HepG2 (cell line): ENCODE results near the gene RPTOR.

Experiments
- ASH2L ChIP-seq: fragments of 300-600, 200-600 bp; sonication (generic); IDR thresholded peaks from 2 replicates; pipeline ENCODE4 v1.7.0; 2017; ENCODE audit warnings: low read depth, mild to moderate bottlenecking, moderate library complexity, mixed read lengths, low read length; ENCODE audit not compliant: insufficient read length
- ATF7 ChIP-seq, 2 experiments: fragments of 450-650 bp in 1 of 2; sonication (generic) in 1 of 2; formaldehyde crosslinking in 1 of 2; IDR thresholded peaks; 2 replicates each; pipeline versions ENCODE4 v1.4.0 to v1.6.1; 2016 to 2020; ENCODE audit warnings: antibody characterized with exemption in 1 of 2, mild to moderate bottlenecking in 1 of 2, missing genetic modification reagents in 1 of 2
- CBX5 ChIP-seq: sonication (generic); formaldehyde crosslinking; IDR thresholded peaks from 2 replicates; pipeline ENCODE4 v1.4.0; 2020; ENCODE audit warnings: missing genetic modification reagents, borderline replicate concordance
- HCFC1 ChIP-seq: fragments of 150-350 bp; IDR thresholded peaks from 2 replicates; pipeline ENCODE4 v1.6.1; 2014; ENCODE audit warnings: low read depth, low read length
- NCOA1 ChIP-seq: sonication (generic); formaldehyde crosslinking; IDR thresholded peaks from 2 replicates; pipeline ENCODE4 v1.9.0; 2021; ENCODE audit warnings: missing genetic modification reagents
- NFRKB ChIP-seq: fragments of 450-650 bp; IDR thresholded peaks from 2 replicates; pipeline ENCODE4 v1.6.1; 2017
- PHB2 ChIP-seq: fragments of 450-650 bp; IDR thresholded peaks from 2 replicates; pipeline ENCODE4 v1.6.1; 2018; ENCODE audit not compliant: partially characterized antibody
- SMC3 ChIP-seq: IDR thresholded peaks from 2 replicates; pipeline ENCODE4 v1.6.1; 2011; ENCODE audit warnings: low read length, improper control_type of control experiment
- SPEN ChIP-seq: sonication (generic); formaldehyde crosslinking; IDR thresholded peaks from 2 replicates; pipeline ENCODE4 v1.5.1; 2020; ENCODE audit warnings: low read depth, mild to moderate bottlenecking, missing genetic modification reagents
- ZNF44 ChIP-seq: sonication (generic); formaldehyde crosslinking; IDR thresholded peaks from 2 replicates; pipeline ENCODE4 v1.5.1; 2020; ENCODE audit warnings: mild to moderate bottlenecking, missing genetic modification reagents
- TF ChIP-seq, protein P1 (sequence below): sonication (generic); formaldehyde crosslinking; IDR thresholded peaks from 2 replicates; pipeline ENCODE4 v1.4.0; 2020; ENCODE audit warnings: missing genetic modification reagents; ENCODE audit errors: not compliant biosample characterization
- TF ChIP-seq, protein P2 (sequence below): fragments of 450-650 bp; IDR thresholded peaks from 2 replicates; pipeline ENCODE4 v1.6.1; 2017

DNA sequence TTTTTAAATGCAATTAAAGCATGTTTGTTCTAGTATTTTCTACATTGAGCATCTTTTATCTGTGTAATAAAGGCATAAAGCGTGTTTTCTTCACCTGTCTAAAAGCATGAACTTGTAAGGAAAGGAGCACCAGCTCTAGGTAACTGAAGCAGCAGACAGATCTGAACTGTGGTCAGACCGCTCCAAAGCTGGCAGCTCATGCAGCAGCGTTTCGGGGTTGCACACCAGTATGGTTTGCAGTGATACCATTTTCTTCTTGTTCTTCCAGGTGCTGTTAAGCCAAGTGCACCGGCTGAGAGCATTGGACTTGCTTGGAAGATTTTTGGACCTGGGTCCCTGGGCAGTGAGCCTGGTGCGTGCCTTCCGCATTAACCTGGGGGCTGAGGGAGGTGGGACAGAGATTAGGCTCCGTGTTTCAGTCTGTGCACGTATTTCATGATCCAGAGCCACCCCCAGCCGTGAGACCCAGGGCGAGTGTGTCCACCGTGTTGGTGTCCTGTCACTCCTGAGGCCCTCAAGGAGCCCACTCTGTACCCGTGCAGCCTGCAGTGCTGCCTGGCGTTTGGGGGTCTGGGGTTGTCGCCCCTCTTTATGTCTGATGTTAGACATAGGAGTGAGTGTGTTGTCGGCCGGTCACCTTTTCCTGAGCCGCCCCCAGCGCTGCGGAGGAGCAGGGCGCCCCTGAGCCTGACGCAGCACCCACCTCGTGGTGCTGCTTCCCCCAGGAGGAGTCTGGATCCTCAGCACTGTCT lies 310.7 kb downstream of the RPTOR start:
- TF ChIP-seq, protein P1, sequence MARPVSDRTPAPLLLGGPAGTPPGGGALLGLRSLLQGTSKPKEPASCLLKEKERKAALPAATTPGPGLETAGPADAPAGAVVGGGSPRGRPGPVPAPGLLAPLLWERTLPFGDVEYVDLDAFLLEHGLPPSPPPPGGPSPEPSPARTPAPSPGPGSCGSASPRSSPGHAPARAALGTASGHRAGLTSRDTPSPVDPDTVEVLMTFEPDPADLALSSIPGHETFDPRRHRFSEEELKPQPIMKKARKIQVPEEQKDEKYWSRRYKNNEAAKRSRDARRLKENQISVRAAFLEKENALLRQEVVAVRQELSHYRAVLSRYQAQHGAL (CRISPR knock-in tag): no peak
- TF ChIP-seq SMC3 (no peak), ATF7 (IDR thresholded peaks at IDR 0.05) (no peak), ATF7 (CRISPR knock-in tag; IDR thresholded peaks at IDR 0.05) (no peak), CBX5 (no peak), HCFC1 (no peak), ASH2L (no peak), SPEN (no peak), NCOA1 (CRISPR knock-in tag) (no peak), NFRKB (no peak), ZNF44 (no peak), PHB2 (no peak)
- TF ChIP-seq, protein P2, sequence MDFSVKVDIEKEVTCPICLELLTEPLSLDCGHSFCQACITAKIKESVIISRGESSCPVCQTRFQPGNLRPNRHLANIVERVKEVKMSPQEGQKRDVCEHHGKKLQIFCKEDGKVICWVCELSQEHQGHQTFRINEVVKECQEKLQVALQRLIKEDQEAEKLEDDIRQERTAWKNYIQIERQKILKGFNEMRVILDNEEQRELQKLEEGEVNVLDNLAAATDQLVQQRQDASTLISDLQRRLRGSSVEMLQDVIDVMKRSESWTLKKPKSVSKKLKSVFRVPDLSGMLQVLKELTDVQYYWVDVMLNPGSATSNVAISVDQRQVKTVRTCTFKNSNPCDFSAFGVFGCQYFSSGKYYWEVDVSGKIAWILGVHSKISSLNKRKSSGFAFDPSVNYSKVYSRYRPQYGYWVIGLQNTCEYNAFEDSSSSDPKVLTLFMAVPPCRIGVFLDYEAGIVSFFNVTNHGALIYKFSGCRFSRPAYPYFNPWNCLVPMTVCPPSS: no peak
